GM18951 (cell line): ENCODE measurements around the gene ZNF215.
"Not testable (repeated sequence)": the region's sequence is repeated elsewhere in the genome, so short reads cannot be mapped to it uniquely, and the experiment has no call there.

ENCODE experiments used
- POLR2A ChIP-seq: IDR thresholded peaks from 4 replicates; pipeline ENCODE4 v1.6.1; 2011; ENCODE audit warnings: mild to moderate bottlenecking; ENCODE audit not compliant: insufficient read length, insufficient read depth; ENCODE audit errors: extremely low read depth
- in situ Hi-C: fragments of 300-500 bp; cut with MboI; formaldehyde crosslinking; loops from one replicate; pipeline ENCODE4 v1.12.0; 2022; ENCODE audit warnings: low sequenced_read_pairs, mixed read lengths, inconsistent platforms; ENCODE audit not compliant: unreplicated experiment

Gene ZNF215

GRCh38 chr11:6925007-6925577 is 1.1 kb upstream of the ZNF215 start:
- in situ Hi-C loops: no loop called here
- TF ChIP-seq POLR2A: no peak

GRCh38 chr11:6925636-6926207 is 504 bp upstream of the ZNF215 start:
- TF ChIP-seq POLR2A: no peak
- in situ Hi-C loops: no loop called here

DNA sequence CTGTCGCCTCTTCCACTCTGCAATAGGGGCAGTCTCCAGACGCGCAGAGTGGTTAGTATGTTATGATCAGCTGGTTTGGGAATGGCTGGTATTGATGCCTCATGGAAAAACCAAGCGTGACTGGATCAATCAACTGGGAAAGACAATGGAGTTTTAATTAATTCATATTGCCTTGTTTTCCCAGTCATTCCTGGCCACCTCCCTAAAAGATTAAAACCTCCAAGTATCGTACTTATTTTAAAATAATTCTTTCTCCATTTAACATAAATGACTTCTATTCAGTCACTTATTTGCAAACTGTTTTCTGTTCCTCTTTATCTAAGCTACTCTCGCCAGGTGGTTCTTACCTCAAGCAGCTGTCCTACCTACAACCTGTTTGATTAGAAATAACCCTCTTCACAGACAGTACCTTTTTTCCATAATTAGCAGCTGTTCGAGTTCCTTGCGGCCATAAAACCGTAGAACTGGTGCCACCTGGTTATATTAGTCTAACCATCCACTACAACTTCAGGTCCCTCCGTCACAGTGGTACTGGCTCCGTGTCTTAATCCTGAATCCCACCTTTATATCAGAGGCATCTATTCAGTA is 898 bp downstream of the ZNF215 start:
- no peak for TF ChIP-seq POLR2A
- in situ Hi-C loops: no loop called here

DNA sequence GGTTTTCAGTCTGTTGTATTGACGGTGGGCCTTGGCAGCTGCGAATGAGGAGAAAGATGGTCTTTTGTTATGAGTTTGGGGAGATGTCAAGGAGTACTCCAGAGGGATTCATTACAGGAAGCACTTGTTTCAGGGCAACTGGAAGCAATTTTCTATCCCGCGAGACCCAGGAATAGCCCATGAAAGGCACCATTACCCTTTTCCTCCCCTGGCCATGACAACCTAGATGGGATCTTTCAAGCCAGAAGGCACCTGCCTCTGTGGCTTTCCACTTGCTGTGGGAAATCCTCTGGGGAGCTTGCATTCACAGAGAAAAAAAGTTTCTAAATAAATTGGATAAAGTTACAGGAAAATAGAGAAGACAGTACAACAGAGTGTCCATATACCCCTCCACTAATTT is 2.7 kb downstream of the ZNF215 start:
- in situ Hi-C loops: no loop called here
- TF ChIP-seq POLR2A: no peak

DNA sequence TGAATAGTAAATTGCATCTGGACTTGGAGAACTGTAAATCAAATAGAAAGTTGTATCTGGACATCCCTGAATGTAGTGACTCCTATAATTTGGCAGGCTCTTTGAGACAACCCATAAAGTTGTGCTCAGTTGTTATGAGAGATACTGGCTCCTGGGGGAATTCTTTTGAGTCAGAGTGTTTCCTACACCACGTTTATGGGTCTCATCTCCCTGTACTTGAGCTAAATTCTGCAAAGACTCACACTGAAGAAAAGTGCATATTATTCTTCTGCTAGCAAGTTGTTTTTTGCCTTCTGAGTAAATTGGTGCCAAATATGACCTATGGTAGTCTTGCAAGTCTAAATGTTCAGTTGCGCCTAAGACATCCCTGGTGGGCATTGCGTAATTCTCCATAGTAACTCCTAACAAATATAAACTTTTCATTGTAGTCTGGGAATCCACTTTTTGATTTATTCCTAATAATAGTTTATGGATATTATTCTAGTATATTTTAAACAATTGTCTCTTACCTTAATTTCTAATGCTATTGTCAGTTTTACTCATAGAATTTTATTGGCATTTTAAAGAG is 5.0 kb downstream of the ZNF215 start:
- no peak for TF ChIP-seq POLR2A
- in situ Hi-C loops: no loop called here

DNA sequence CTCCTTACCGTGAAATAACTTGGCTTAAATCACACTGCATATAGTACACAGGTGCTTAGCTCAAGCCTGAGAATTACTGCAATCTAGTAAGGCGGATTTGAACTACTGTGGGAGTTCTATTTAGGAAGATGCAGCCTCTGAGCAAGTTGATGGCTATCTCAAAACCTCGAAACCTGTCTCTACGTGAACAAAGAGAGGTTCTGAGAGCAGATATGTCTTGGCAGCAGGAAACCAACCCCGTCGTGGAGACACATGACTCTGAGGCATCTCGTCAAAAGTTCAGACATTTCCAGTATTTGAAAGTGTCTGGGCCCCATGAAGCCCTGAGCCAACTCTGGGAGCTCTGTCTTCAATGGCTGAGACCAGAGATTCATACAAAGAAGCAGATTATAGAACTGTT is 5.9 kb downstream of the ZNF215 start:
- no peak for TF ChIP-seq POLR2A
- in situ Hi-C loops: no loop called here

DNA sequence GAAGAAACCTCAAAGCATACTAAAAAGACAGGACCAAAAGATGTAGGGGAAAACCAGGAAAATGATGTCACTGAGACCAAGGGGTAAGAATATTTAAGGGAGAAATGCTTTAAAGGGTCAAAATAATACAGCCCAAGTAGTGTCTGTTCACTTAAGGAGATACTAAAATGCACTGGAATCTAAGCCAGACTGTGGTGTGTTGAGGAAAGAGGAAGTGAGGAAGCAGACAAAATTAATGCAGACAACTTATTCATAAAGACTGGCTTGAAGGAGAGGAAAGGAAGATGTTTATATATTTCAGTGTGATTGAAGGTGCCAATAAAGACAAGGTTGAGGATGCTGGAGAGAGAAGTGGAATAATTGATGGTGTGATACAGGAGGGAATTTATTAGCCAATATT is 15.7 kb downstream of the ZNF215 start:
- TF ChIP-seq POLR2A: no peak
- in situ Hi-C loops: no loop called here

GRCh38 chr11:6943131-6943530 is 16.9 kb downstream of the ZNF215 start:
- no peak for TF ChIP-seq POLR2A
- in situ Hi-C loops: no loop called here

- in situ Hi-C loops: not testable (repeated sequence)
Measured at GRCh38 chr11:6954248-6954647, 28.0 kb downstream of the ZNF215 start.

GRCh38 chr11:6962141-6962540 is 35.9 kb downstream of the ZNF215 start:
- in situ Hi-C loops: no loop called here
- TF ChIP-seq POLR2A: no peak

DNA sequence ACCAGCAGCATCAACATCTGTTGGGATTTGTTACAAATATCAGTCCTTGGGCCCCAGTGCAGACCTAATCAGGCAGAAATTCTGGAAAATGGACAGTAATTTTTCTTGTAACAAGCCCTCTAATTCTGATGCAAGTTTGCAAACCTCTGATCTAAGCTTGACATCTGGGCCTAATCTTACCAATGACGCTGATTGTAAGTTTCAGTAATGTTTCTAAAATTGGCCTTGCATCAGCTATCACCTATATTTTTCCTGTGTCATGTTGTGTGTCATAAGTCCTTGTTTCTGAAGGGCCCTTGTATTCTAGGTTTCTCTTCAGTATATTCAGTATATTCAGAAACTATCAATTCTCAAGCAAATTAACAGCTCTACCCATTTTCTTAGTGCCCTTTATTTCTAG is 36.4 kb downstream of the ZNF215 start:
- in situ Hi-C loops: no loop called here
- TF ChIP-seq POLR2A: no peak

DNA sequence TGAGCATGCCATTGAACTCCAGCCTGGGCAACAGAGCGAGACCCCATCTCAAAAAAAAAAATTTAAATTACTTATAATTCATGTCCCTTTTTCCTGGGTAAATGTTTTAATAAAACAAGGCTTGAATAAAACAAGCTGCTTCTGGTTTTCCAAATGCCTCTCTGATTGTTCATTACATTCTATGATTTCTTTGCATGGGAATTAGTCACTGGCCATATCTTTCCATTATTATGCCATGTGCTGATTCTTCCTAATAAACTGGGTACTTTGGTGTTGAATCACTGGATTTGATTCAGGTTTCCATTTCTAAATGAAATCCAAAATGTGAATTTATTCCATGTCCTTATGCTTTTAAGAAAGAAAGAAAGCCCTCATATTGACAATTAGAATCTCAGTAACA is 42.6 kb downstream of the ZNF215 start:
- no peak for TF ChIP-seq POLR2A
- in situ Hi-C loops: no loop called here

DNA sequence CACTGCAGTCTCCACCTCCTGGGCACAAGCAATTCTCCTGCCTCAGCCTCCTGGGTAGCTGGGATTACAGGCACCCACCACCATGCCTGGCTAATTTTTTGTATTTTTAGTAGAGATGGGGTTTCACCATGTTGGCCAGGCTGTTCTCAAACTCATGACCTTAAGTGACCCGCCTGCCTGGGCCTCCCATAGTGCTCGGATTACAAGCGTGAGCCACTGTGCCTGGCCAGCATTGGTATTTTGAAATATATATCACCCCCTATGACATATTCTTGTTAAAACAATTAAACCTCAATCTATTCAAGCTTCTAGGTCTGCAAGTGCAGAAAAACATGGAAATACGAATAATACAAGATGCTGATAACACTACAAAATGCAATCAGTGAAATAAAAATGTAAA is 43.6 kb downstream of the ZNF215 start:
- in situ Hi-C loops: not testable (repeated sequence)

DNA sequence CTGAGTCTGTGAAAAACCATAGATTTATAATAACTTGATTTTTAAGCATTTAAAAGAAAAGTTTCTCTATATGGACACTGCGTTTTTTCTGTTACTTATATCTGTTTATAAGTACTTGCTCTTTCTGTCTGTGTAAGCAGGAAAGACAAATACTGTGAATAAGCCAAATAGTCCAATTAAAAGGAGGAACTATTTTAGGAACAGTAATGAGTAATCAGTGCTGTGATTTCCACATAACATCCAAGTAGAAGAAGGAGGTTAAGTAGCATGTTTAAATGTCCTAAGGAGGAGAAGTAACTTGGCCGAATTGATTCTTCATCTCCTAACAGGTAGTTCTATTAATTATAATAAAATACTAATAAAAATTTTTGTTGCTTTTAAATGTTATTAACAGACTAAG is 53.1 kb downstream of the ZNF215 start:
- in situ Hi-C loops: no loop called here
- TF ChIP-seq POLR2A: no peak

DNA sequence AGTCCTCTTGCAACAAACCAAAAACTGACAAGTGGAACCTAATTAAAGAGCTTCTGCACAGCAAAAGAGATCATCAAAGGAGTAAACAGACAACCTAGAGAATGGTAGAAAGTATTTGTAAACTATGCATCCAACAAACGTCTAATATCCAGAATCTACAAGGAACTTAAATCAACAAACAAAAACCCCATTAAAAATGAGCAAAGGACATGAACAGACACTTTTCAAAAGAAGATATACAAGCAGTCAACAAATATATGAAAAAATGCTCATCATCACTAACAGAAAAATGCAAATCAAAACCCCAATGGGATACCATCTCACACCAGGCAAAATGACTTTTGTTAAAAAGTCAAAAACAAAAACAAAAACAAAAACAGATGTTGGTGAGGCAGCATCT is 60.3 kb downstream of the ZNF215 start:
- in situ Hi-C loops: no loop called here
- TF ChIP-seq POLR2A: no peak

- in situ Hi-C loops: no loop called here
Measured at GRCh38 chr11:6988506-6988905, 62.3 kb downstream of the ZNF215 start.

More at GRCh38 chr11:6988506-6988905, 62.3 kb downstream of the ZNF215 start:
- TF ChIP-seq POLR2A: no peak
